GM19043 (cell line): Measurements from ENCODE around the gene SFRP5.

Experiments used
- ATAC-seq: cut with Tn5 transposase; IDR thresholded peaks from one replicate; pipeline ENCODE4 v1.9.1; 2021; ENCODE audit warnings: low read depth; ENCODE audit not compliant: unreplicated experiment

Gene SFRP5

DNA sequence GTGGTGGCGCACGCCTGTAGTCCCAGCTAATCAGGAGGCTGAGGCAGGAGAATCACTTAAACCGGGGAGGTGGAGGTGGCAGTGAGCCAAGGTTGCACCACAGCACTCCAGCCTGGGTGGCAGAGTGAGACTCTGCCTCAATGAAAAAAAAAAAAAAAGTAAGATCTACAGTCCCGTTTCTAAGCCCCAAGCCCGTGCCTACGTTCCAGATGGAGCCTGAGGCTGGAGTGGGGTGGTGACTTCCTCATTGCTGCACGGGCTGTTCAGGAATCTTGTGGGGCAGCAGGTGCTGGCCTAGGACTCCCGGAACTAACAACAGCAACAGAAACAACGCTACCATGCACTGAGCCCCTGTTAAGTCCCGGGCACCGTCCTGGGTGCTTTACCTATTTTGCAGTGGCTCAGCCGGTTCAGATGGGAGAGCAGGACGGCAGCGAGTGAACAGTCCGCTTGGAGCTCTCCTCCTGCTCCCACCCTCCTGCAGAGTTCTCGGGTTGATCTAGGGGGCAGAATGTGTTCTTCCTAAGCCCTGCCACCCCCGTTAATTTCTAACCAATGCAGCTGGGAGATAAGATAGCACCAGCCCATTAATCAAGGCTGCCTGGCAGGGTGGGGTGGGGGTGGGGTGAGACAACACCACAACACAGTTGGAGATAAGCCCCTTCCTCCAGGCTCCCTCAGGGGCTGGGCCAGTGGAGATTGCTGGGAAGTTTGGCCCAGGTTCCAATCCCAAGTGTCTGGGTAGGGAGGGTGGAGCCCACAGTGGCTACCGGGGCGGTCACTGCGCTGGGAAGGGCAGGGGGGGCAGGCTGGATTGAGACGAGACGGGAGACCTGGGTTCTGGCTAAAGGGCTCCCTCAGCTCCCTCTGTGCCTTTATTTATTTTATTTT lies 17.0 kb upstream of the SFRP5 start:
- ATAC-seq = no peak

DNA sequence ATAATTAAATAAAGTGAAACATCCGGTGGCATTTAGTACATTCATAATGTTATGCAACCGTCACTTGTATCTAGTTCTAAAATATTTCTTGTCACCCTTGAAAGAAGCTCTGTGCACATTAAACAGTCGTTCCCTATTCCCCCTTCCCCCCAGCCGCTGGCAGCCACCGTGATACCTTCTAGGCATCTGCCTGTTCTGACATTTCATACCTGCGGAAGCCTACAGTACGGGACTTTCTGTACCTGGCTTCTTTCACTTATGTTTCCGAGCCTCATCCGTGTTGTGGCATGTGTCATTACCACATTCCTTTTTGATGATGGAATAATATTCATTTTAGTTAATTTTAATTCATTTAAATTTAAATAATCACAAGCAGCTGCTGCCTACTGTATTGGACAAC lies 13.9 kb upstream of the SFRP5 start:
- no peak for ATAC-seq

- ATAC-seq = no peak
Observed at GRCh38 chr10:97785231-97785630, 13.4 kb upstream of the SFRP5 start.

DNA sequence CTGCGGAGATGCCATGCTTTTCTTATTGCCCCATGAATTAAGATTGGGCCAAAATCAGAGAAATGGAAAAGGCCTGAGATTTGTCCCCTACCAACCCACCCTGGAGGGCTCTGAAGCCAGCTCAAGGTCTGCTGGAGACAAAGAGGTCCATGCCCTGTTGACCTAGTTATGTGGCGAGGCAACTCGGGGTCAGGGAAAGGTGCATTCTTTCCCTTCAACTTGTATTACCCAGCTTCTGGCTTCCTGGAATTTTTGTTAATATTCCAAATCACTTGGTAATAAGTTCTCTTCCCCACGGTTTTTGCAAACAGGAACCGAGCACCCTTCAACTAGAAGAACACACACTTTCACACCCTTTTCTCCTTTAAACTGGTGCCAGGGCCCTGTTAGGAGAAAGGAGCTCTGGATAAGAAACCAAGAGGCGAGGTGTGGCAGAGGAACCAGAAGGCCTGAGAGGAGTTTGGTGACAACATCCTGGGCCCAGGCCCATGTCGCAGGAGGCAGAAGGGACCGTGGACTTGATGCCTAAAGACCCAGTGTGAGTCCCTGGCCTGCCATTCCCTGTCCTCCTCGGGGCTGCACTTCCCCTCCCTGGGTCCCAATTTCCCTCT lies 12.5 kb upstream of the SFRP5 start:
- no peak for ATAC-seq

- no peak for ATAC-seq
Observed at GRCh38 chr10:97782455-97783228, 10.8 kb upstream of the SFRP5 start.

DNA sequence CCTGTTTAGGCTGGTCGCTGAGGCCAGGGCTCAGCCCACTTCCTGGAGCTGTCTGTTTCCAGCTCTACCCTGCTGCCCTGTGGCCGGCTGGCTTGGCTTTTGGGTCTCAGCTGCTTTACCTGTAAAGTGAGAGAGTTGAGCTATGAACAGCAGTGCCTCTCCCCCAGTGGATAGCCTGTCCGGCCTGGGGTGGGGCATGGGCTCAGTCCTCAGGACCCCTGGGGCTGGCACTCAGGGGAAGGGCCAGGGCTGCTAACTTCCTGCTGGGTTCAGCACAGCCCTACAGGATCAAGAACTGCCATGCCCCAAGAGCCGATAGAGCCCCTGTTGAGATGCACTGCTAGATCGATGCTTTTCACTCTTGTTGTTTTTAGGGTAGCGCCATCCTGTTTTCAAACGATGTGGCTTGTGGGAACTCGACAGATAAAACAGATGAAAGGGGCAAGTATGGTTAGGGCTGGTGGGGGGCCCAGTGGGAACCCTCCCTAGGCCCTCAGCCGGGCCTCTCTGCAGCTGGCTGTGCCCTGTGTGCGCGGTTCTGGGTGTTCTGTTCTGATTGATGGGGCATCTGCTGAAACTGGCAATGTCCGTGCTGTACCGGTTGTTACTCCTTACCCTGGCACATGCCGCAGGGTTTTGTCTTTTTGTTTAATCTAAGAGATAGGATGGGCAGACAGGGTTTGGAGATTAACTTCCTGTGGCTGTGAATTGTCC lies 10.0 kb upstream of the SFRP5 start:
- no peak for ATAC-seq

DNA sequence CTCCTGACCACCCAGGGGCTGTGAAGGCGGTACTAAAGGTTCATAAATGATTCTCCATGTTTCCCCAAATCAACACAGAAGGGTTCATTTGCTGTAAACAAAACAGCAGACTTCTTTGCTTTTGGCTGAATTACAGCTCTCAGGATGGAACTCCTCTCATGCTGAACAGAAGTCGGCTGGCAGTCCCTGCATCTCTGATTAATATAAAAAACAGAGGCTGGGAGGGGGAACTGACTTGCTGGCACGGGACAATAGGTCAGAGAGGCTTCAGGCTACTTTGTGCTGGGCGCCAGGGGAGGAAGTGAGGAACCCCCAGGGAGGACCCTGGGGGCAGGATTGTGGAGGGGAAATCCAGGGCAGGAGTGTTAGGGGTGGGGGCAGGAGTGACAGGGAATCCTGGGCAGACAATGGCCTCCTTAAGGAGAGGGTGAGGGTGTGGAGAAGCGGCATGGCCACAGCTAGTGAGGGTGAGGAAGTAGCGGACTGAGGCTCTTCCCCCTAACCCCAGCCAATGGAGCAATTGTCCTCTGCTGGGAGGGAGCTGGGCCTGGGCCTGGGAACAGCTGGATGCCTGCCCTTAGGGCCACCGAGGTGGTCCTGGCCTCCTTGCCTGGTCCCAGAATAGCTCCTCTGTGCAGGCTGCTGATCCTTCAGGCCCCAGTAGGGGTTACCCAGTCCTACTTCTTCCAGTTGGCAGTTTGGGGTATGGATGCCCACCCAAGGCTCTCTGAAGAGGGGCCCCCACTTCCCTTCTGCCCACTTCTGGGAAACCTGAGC lies 9.2 kb upstream of the SFRP5 start:
- no peak for ATAC-seq

GRCh38 chr10:97779975-97780374 lies 8.2 kb upstream of the SFRP5 start:
- no peak for ATAC-seq

DNA sequence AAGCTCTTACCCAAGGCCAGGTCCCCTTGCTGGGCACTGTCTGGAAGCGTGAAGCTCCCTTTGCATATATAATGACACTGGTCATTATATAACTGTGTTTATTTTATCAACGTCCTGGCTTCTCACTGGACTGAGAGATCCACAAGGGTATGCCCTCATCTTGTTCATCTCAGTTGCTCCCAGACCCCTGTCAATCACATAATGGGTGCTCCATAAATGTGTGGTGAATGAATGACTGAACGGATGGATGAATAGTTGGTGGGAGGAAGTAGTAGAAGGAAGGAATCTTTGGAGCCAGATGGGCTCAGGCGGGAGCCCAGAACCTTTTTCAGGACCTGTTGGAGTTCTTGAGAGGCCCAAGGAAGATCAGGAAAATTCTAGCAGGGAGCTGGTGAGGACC lies 7.7 kb upstream of the SFRP5 start:
- ATAC-seq = no peak

DNA sequence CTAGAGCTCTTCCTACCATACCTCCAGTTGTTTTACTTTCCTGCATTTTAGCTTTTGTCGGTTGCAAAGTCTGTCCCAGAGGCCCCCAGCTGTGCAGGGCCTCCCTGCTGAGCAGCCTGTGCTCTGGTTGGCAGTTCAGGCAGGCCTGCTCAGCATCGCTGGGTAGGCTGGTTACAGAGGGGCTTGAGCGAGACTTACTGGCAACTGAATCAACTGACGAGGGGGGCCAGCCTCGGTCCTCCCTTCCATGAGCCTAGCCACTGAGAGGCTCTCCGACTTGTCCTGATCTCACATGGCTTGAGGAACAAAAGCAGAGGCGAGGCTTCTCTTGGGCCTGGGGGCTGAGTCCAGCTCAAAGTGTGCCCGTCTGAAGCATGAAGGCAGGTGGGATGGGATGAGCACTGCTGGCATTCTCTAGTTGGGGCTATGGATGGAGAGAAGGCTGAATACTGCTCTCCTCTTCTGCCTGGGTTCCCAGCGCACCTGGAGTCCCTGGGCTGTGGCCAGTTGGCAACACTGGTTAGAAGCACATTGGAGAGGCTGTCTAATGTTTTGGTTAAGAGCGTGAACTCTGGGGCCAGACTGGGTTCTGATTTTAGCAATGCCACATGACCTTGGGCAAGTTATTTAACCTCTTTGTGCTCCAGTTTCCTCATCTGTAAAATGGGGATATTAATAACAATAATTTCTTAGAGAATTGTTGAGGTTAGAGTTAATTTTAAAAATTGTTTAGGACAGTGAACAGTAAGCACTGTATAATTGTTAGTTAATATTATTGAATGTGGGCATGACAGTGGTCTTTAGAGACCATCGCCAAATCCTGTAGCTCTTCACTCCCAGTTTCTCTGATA lies 6.9 kb upstream of the SFRP5 start:
- no peak for ATAC-seq

DNA sequence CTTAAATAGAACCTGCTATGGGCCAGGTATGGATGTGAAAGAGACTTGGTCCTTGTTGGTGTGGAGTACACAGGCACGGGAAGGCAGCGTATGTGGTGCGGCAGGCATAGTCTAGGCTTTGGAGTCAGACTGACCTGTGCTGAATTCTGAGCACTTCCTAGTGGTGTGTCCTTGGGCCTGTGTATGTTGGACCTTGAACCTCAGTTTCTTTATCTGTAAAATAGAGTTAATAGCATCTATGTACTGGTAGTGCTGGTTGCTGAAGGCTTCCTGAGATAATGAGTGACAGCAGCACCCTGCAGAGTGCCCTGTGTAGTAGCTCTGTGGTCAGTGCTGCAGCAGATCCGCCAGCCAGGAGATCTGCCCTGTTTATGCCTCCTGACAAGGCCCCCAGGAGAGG lies 5.3 kb upstream of the SFRP5 start:
- no peak for ATAC-seq

- ATAC-seq = no peak
Observed at GRCh38 chr10:97774811-97775294, 3.1 kb upstream of the SFRP5 start.

DNA sequence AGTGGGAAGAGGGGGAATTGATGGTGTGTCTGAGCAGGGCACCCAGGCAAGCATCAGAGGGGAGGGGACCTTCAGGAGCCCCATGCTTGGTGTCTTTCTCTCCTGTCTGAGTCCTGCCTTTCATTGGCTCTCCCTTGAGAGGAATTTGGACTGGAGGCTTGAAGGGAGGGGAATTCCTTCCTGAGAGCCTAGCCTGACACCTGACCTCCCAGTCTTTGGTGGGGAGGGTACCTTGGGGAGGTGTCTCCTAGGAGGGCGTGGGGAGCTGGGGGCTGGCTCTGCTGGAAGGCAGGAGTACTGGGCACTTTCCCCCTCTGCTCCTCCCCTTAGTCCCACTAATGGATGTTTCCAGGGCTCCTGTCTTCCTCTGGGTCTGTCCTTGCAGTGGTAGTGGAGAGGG lies 1.3 kb upstream of the SFRP5 start:
- no peak for ATAC-seq

DNA sequence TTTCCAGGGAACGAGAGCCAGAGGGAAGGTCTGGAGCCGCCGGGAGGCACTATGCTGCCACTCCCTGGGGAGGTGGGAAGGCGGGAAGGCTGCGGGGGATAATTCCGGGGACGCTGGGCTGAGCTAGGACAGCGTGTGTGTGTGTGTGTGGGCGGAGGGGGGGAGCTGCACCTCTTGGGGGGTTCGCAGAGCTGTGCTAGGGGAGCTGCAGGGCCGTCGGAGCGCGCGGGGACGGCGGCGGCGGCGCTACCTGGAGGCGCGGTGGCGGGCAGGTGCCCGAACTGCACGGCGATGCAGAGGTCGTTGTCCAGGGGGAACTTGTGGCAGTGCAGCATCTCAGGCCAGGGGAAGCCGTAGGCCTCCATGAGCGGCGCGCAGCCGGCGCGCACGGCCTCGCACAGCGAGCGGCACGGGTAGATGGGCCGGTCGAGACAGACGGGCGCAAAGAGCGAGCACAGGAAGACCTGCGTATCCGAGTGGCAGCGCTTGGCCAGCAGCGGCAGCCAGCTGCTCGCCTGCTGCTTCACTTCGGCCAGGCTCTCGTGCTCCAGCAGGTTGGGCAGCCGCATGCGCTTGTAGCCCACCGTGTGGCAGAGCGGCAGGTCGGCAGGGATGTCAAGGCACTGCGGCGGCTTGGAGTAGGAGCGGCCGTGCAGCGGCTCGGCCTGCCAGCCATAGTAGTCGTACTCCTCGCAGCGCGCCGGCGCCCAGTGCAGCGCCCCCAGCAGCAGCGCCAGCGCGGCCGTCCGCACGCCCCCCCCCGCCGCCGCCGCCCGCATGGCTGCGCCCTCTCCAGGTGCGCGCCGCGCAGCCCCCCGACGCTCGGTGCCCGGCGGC lies 526 bp downstream of the SFRP5 start:
- no peak for ATAC-seq

DNA sequence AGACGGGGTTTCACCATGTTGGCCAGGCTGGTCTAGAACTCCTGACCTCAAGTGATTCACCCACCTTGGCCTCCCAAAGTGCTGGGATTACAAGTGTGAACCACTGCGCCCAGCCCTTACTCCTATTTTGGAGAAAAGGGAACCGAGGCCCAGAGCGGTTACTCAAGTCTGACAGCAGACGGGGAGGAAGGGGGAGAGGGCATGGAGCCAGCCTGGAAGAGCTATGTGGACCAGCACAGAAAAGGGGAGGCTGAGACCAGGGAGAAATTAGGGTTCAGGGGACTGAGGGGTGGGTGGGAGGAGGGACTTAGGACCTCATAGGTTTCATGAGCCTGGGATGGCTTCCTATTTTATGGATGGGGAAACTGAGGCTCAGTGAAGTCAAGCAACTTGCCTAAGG lies 1.5 kb downstream of the SFRP5 start:
- ATAC-seq = no peak

GRCh38 chr10:97768322-97769315 lies 3.2 kb downstream of the SFRP5 start:
- no peak for ATAC-seq
